GM19463 (cell line): ENCODE results near the gene TAP2.
"Not testable (repeated sequence)": the region's sequence is repeated elsewhere in the genome, so short reads cannot be mapped to it uniquely, and the experiment has no call there.

Experiments
- ATAC-seq: cut with Tn5 transposase; IDR thresholded peaks from one replicate; pipeline ENCODE4 v1.9.1; 2021; ENCODE audit warnings: mild to moderate bottlenecking, moderate library complexity; ENCODE audit not compliant: unreplicated experiment

The TAP2 gene

DNA sequence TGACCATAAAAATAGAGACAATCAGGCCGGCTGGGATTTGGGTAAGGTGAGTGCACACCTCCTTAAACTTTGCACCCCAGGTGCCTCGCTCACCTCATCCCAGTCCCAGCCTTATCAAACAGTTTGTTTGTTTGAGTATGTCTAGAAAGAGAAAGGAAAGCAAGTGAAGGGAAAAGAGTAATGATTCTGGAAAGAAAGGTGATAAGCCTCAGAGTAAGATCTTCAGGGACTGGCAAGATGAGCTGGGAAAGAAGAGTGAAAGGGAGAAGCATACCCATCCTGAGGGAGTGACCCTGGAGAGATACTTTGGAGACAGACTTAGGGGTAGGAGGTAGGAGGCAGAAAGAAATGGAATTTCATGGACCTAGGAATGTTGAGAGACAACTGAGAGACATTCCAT is 1.7 kb downstream of the TAP2 start:
- ATAC-seq: no peak

DNA sequence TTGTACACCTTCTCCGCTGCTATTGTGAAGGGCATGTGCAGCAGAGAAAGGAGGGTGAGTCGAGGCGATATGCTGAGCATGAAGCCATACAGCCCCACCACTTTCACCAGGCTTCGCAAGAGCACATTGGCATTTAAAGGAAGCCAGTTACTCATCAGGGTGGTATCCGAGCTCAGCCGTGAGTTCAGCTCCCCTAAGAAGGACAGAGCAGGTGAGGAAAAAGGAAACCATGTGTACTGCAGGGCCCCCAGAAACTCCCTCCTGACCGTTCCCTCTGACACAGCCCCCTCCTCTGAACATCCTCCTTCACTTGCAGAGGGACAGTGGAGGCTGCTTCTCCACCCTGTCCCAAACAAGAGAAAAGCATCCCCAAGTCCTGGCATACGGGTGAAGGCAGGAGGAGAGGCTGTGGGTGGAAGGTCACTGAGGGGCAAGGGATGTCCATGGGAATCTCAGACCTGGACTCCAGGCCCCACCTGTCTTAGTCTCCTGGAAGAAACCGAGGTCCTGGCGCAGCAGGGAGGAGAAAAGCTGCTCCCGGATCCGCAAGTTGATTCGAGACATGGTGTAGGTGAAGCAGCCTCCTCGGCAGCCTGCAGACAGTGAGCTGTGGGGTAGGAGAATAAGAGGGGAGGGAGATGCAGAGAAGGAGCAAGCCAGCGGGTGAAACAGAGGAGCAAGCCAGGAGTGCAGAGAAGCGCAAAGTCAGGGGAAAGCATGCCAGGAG is 3.2 kb downstream of the TAP2 start:
- ATAC-seq: no peak

DNA sequence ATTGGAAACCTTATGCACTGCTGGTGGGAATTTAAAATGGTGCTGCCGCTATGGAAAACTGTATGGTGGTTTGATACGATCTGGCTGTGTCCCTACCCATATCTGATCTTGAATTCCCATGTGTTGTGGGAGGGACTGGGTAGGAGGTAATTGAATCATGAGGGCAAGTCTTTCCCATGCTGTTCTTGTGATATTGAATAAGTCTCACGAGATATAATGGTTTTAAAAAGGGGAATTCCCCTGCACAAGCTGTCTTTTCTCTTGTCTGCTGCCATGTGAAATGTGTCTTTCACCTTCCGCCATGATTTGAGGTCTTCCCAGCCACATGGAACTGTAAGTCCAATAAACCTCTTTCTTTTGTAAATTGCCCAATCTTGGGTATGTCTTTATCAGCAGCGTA is 4.9 kb downstream of the TAP2 start:
- no peak for ATAC-seq

DNA sequence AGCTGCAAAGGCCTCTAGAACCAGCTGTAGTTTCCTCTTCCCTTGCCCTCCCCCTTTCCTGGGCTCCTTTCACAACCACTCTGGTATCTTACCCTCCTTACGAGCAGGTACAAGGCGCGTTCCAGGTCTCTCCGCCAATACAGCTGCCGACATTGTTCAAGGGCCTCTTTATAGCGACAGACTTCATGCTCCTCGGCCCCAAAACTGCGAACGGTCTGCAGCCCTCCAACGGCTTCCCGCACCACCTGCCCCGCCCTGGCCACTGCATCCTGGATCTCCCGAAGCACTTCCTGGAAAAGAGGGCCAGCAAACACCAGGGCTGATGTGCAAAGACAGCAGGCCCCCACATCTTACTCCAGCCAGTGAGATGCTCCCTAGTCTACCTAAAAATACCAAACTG is 6.0 kb downstream of the TAP2 start:
- ATAC-seq: no peak

DNA sequence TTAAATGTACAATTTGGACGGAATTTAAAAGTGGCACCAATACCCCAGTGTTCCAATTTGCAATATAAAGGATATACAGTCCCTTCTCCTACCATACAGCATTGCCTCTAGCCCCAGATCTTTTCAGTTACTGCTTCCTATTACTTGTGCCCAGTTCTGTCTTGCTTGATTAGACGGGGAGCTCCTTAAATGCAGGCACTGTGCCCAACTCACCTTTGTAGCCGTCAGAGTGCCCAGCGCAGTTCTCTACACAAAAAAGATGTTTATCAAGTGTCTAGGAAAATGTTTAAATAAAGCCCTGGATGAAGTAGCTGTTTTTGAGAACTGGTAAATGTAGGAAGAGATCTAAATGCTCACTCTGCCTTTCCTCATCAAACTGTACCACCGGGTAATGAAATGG is 7.6 kb downstream of the TAP2 start:
- no peak for ATAC-seq

DNA sequence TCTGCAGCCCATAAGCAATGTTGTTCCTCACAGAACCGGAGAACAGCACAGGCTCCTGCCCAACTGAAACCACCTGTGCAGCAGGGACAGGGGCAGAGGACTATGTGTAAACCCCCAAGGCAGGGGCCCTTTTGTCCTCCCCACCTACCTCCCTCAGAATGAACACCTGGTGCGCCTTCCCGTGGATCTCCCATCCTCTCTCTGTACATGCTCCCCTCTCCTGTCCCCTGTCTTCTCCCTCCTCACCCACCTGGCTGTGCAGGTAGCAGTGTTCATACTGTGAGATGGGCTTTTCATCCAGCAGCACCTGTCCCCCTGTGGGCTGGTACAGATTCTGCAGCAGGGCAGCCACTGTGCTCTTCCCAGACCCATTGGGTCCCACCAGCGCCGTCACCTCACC is 8.5 kb downstream of the TAP2 start:
- no peak for ATAC-seq

DNA sequence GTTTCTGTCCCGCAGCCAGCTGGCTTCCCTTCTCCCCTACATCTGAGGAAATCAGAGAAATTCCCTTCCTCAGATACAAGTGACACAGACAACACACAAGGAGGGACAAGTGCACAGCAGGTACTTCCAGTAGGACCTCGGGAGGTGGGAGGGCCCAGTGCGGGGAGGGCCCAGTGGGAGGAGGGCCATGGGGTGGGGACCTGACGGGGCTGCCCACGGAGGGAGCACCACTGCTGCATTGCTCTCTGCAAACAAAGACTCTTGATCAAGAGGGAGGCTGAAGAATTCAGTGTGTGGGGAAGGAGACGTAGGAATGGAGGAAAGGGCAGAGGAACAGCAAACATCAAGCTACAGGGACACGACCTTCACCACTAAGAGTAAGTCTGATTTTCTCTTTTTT is 9.0 kb downstream of the TAP2 start:
- no peak for ATAC-seq

DNA sequence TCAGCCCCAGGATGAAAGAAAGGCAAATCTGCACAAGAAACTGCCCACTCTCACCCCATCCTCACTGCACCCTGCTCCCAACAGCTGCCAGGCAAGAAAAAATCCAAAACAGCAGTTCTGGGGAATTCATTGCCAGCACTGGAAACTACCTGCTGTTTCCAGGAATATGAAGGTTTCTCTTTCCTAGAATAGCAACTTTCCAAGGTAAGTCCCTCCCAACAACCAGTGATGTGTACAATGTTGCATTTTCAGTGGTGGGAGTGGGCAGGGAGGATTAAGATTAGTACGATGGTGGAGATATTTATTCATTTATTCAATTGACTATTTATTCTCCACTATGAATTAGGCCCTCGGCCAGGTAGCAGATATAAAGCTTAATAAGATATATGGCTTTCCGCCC is 11.5 kb downstream of the TAP2 start:
- ATAC-seq: no peak

DNA sequence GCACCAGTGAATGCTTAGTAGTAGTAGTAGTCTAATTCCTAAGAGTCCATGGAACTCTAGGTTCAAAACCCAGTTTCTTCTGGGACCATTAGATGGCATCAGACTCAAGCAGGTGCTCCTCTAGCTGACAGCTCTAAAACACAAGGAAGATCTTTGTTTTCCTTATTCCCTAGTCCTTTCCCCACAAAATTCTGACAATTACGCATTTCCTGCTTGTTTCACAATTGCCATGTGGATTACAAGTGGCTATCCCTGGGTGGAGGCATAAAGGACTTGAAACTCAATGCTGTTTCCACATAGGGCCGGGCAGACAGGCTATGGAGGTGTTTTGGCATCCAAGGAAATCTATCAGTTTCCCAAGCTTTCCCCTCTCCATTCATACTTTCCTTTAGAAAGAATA is 12.6 kb downstream of the TAP2 start:
- no peak for ATAC-seq

DNA sequence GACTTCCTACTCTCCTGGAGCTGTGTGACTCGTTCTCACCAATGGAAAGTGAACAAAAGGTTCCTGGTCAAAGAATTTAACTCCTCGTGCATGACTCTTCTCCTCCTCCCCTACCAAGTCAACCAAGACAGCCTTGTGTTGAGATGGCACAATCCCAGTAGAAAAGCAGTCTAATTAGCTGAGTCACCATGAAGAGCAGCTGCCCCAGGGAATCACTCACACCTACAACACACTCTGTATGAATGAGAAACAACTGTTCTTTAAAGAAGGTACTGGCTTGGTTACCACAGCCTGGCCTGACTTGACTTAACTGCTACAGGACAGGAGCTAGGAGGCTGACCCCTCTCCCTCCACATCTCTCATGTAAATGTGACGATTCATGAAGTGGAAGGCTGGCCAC is 18.8 kb downstream of the TAP2 start:
- no peak for ATAC-seq

DNA sequence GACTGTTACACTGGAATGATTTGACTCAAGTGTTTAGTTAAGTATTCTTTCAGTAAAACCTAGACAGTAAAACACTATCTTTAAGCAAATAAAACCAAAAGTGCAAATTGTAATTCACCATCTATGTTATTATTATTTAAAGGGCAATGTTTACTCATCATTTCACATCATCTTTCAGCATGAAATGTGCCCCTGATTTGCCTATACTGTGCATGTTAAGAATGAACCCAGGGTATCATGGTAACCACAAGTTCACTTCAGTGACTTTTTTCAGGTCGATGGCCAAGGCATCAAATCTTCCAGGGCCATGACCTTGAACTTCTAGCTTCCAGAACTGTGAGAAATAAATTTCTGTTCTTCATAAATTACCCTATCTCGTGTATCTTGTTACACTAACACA is 19.7 kb downstream of the TAP2 start:
- ATAC-seq: no peak

DNA sequence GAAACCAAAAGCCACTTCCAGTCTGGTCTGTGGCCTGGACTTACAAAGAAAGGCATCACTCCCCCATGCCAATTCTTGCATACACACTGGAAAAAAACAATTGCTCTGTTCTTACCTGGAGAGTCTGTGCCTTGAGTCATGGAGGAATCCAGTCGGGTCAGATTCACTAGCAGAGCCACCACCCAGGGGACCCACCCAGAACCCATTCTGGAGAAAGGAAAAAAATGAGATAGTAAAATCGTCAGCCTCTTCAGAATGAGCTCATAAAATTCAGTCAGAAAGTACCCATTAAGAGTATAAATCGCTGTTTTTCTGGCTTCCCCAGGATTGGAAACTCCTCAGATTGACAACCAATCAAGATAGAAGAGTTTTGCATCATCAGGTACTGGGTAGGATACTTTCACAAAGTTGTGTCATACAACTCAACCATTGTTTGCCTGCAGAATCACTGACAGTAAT is 21.8 kb downstream of the TAP2 start, which contains the start of gene HLA-DOB:
Gene HLA-DOB (minus strand): TSS at position 257 of the 459 bp plus-strand sequence. CDS start 51 bp downstream, at position 206.
- no peak for ATAC-seq

DNA sequence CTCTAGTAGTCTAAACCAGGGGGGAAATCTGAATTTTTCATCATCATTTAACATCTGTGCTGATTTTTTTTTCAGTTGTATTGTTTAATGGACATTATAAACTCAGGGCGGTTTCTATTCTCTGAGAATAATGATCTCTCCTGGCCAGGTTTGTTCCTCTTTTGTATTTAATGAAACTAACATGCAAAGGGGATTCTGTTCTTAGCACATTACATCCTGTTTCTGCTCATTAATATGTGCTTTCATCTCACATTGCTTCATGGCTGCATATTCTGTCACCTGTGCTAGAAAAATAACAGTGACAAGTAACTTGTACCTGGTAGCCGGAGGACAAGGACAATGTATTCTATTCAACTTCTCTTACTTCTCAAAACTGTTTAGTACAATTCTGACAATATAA is 22.5 kb downstream of the TAP2 start:
- no peak for ATAC-seq

DNA sequence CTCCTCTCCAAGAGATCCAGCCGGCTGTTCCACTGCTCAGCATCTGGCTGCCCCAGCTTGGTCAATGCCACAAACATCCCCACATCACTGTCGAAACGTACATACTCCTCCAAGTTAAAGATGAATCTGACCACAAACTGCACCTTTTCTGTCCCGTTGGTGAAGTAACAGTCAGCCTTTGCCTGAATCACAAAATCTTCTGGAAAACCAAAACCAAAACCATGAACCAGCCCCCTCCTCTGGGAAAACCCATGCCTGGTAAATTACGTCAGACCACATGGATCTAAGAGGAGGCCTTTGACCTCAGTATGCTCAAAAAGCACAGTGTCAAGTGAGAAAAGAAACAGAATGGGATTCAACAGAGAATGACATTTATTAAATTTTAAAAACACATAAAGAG is 23.4 kb downstream of the TAP2 start:
- no peak for ATAC-seq

DNA sequence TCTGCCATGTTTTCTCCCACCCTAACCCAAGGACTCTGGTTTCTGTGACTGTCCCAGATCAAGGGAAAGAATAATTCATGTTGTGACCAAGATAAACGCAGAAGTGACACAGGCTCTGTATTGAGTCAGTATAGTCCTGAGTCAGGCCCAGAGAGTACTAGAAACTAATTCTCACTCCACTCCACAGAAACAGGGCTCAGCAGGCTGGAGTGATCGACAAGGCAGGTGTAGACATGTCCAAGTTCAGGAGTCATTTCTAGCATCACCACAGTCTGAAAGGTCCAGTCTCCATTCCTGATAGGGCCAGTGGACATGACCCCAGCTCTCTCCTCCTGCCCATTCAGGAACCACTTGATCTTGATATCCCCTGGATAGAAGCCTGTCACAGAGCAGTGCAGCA is 24.4 kb downstream of the TAP2 start:
- no peak for ATAC-seq

DNA sequence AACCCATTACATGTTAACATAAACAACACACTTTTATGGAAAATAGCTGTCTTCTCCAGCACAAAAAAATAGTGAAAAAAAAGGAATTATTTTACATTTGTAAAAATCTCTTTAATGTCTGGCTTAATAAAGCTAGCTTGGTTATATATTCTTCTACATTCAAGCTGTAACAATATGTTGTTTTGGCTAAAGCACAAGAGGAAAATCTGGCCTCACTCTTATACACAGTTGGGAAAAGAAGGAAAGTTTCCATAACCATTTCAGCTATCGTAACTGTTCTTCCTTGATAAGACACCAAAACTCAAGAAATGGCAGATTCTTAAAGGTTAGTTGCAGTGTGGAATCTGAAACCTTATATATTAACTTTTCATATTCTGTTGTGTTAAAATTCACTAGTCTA is 29.4 kb downstream of the TAP2 start:
- ATAC-seq: no peak

DNA sequence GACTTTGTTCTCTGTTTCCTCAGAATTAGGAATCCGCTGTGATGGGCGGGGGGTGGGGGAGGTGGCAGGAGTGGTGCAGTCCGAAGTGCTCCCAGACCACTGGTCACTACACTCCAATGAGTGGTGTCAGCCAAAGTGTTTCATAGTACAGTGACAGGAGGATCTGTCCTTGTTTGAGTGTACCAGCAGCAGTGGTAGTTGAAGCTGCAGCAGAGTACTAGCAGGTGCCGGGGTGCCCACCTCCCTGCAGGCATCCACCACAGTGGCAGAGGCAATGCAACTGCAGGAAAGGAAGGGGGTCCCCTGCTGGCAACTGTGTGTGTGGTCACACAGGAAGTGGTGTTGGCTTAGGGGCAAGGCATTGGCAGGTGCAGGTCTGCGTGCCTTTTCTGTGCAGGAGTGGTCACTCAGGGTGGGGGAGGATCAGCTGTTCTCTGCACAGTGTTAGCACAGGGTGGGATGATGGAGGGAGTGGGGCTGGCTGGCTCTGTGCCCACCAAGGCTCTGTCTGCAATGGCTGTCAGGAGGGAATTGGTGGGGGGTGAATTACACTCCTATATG is 31.4 kb downstream of the TAP2 start:
- no peak for ATAC-seq

DNA sequence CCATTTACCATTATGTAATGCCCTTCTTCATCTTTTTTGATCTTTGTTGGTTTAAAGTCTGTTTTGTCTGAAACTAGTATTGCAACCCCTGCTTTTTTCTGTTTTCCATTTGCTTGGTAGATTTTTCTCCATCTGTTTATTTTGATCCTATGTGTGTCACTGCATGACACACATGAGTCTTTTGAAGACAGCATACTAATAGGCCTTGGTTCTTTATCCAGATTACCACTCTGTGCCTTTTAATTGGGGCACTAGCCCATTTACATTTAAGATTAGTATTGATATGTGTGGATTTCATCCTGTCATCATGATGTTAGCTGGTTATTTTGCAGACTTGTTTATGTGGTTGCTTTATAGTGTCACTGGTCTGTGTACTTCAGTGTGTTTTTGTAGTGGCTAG is 33.1 kb downstream of the TAP2 start:
- not testable (repeated sequence) for ATAC-seq

DNA sequence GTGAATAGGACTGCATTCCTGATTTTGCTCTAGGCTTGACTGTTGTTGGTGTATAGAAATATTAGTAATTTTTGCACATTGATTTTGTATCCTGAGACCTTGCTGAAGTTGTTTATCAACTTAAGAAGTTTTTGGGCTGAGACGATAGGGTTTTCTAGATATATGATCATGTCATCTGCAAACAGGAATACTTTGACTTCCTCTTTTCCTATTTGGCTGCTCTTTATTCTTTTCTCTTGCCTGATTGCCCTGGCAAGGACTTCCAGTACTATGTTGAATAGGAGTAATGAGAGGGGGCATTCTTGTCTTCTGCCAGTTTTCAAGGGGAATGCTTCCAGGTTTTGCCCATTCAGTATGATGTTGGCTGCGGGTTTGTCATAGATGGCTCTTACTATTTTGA is 35.1 kb downstream of the TAP2 start:
- no peak for ATAC-seq

DNA sequence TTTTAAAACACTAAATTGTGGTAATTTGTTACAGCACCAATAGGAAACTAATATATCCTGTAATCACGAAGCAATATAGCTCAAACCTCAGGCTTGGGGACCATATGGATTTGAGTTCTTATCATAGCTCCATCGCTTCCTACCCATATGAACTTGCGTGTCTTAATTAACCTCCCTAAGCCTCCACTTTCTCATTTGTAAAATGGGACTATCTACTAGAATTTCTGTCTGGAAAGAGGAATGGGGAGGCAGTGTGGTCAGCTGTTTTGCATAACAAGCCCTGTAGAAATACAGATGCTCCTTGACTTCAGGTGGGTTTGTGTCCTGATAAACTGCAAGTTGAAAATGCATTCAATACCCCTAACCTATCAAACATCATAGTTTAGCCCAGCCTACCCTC is 38.8 kb downstream of the TAP2 start:
- no peak for ATAC-seq

DNA sequence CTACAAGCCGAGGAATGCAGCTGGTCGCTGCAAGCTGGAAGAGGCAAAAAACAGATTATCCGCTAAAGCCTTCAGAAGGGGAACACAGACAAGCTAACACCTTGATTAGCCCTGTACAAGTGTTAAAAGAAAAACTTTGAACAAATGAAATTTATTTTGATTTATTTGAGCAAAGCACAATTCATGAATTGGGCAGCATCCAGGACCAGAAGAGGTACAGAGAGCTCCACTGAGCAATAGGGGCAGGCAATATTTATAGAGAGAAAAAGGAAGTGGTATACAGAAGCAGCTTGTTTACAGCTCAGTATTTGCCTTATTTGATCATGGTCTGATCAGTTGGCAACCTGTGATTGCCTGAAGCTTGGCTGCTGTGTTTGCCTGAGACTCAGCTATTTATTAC is 39.4 kb downstream of the TAP2 start:
- ATAC-seq: no peak

DNA sequence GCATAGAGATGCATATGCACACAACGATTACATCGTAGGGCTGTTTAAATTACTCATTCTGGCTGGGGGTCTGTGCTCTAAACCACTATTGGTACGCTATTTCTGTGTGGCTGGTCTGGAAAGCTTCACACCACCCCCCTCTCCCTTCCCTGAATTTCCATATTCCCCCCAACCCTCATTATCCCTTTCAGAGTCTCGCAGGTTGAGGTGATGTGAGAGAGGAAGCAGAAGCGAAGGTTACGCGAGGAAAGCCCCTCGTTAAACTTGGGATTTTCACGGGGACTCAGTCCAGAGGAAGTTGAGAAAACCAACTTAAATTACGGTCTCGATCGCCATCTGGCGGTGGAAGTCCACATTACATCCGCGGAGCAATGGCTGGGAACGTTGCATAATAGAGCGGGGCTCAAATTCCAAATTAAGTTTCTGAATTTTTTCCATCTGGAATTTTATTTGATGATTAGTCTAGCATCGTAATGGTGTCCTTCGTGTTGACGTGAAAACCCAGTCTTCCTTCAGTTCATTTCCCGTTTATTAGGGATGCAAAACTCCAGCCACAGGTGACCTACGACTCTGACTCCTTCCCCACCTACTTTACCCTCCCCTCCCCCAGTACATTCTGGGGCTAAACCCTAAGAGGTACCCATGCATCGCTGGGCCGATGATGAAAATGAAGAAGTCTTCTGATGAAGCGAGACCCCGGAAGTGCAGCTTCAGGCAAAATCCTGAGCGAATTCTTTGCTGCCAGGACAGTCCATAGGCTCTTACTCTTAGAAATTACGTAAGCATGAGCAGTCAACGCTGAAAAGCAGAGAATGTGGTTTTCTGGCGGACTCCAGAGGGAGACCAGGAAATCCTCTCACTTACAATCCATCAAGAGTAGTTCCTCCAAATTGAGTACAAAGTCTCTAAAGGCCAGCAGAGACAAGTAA is 41.4 kb downstream of the TAP2 start:
- no peak for ATAC-seq
